ENCODE results near the gene C12orf42. TPM values are rescaled to one million over a fixed set of nuclear protein-coding genes. Genes with fewer than 3 reads are reported as not detected.

Gene C12orf42
- total RNA-seq, 1 donor from 2014 or later: 0.29 TPM

GRCh38 chr12:103423516-103423910, 72.3 kb downstream of the C12orf42 start:
- no peak overlapping the region for H3K27ac Mint-ChIP-seq
- DNase-seq (ENCODE audit: low spot score, unreplicated experiment): no peak
- H3K4me3 Mint-ChIP-seq (ENCODE audit: low read depth): no peak overlapping the region
- H3K9me3 Mint-ChIP-seq (ENCODE audit: low read depth): peaks cover 6% of the 10 kb centered on the region
- no peak for TF ChIP-seq CTCF (IDR thresholded peaks at IDR 0.05; ENCODE audit: unreplicated experiment)
- peaks cover 19% of the 10 kb centered on the region for H3K27me3 Mint-ChIP-seq
- H3K4me1 Mint-ChIP-seq (ENCODE audit: low read depth): peaks cover 3% of the 10 kb centered on the region
- peaks cover 2% of the 10 kb centered on the region for H3K36me3 Mint-ChIP-seq (ENCODE audit: insufficient read depth)

GRCh38 chr12:103422746-103423515, 72.8 kb downstream of the C12orf42 start:
- Mint-ChIP-seq H3K27me3 (peaks cover 19% of the 10 kb centered on the region), H3K27ac (peak overlapping the region; percentile 30), H3K4me1 (ENCODE audit: low read depth) (peaks cover 3% of the 10 kb centered on the region), H3K36me3 (ENCODE audit: insufficient read depth) (peaks cover 2% of the 10 kb centered on the region), H3K4me3 (ENCODE audit: low read depth) (no peak overlapping the region), H3K9me3 (ENCODE audit: low read depth) (peaks cover 6% of the 10 kb centered on the region)
- no peak for DNase-seq (ENCODE audit: low spot score, unreplicated experiment)
- no peak for TF ChIP-seq CTCF (IDR thresholded peaks at IDR 0.05; ENCODE audit: unreplicated experiment)

- DNase-seq (ENCODE audit: low spot score, unreplicated experiment): no peak
- peaks cover 3% of the 10 kb centered on the region for H3K4me1 Mint-ChIP-seq (ENCODE audit: low read depth)
- H3K9me3 Mint-ChIP-seq (ENCODE audit: low read depth): peaks cover under 1% of the 10 kb centered on the region
- H3K36me3 Mint-ChIP-seq (ENCODE audit: insufficient read depth): no peaks in the 10 kb centered on the region
- TF ChIP-seq CTCF (IDR thresholded peaks at IDR 0.05; ENCODE audit: unreplicated experiment): no peak
- H3K27me3 Mint-ChIP-seq: peaks cover 19% of the 10 kb centered on the region
- no peak overlapping the region for H3K4me3 Mint-ChIP-seq (ENCODE audit: low read depth)
- H3K27ac Mint-ChIP-seq: no peak overlapping the region
These were observed 73.4 kb downstream of the C12orf42 start for GRCh38 chr12:103422328-103422727.

- Mint-ChIP-seq H3K36me3 (ENCODE audit: insufficient read depth) (no peaks in the 10 kb centered on the region), H3K27me3 (peaks cover 18% of the 10 kb centered on the region), H3K27ac (no peak overlapping the region), H3K9me3 (ENCODE audit: low read depth) (no peaks in the 10 kb centered on the region), H3K4me3 (ENCODE audit: low read depth) (no peak overlapping the region), H3K4me1 (ENCODE audit: low read depth) (peaks cover 3% of the 10 kb centered on the region)
- TF ChIP-seq CTCF (IDR thresholded peaks at IDR 0.05; ENCODE audit: unreplicated experiment): no peak
- no peak for DNase-seq (ENCODE audit: low spot score, unreplicated experiment)
These were observed 74.4 kb downstream of the C12orf42 start for GRCh38 chr12:103421402-103421801.

- no peak for TF ChIP-seq CTCF (IDR thresholded peaks at IDR 0.05; ENCODE audit: unreplicated experiment)
- no peak overlapping the region for H3K27ac Mint-ChIP-seq
- peaks cover 22% of the 10 kb centered on the region for H3K27me3 Mint-ChIP-seq
- no peak overlapping the region for H3K4me3 Mint-ChIP-seq (ENCODE audit: low read depth)
- DNase-seq (ENCODE audit: low spot score, unreplicated experiment): no peak
- no peaks in the 10 kb centered on the region for H3K36me3 Mint-ChIP-seq (ENCODE audit: insufficient read depth)
- peaks cover 5% of the 10 kb centered on the region for H3K9me3 Mint-ChIP-seq (ENCODE audit: low read depth)
- no peaks in the 10 kb centered on the region for H3K4me1 Mint-ChIP-seq (ENCODE audit: low read depth)
These were observed 80.1 kb downstream of the C12orf42 start for GRCh38 chr12:103415681-103416080.
